ENCODE measurements around the gene FKBP11.

Gene FKBP11

GRCh38 chr12:48969833-48970701 lies 44.8 kb upstream of the FKBP11 start:
- in situ Hi-C loops (cut with HindIII; ENCODE audit: low sequenced_read_pairs): no loop called here
- DNase-seq (ENCODE audit: low read depth, low spot score): no peak
- H3K4me3 ChIP-seq (ENCODE audit: low read depth, low read length): no peak overlapping the region
- TF ChIP-seq CTCF (IDR thresholded peaks at IDR 0.05; ENCODE audit: low read depth, low read length): peak; percentile 11

- H3K4me3 ChIP-seq (ENCODE audit: low read depth, low read length): no peak overlapping the region
- no peak for DNase-seq (ENCODE audit: low read depth, low spot score)
- TF ChIP-seq CTCF (IDR thresholded peaks at IDR 0.05; ENCODE audit: low read depth, low read length): no peak
- in situ Hi-C loops (cut with HindIII; ENCODE audit: low sequenced_read_pairs): no loop called here
Observed at GRCh38 chr12:48969160-48969771, 44.0 kb upstream of the FKBP11 start.

GRCh38 chr12:48968467-48968866 lies 43.2 kb upstream of the FKBP11 start:
- H3K4me3 ChIP-seq (ENCODE audit: low read depth, low read length): no peak overlapping the region
- DNase-seq (ENCODE audit: low read depth, low spot score): no peak
- TF ChIP-seq CTCF (IDR thresholded peaks at IDR 0.05; ENCODE audit: low read depth, low read length): no peak
- in situ Hi-C loops (cut with HindIII; ENCODE audit: low sequenced_read_pairs): no loop called here

- no peak for DNase-seq (ENCODE audit: low read depth, low spot score)
Observed at GRCh38 chr12:48967991-48968390, 42.7 kb upstream of the FKBP11 start.

GRCh38 chr12:48966177-48966895 lies 41.0 kb upstream of the FKBP11 start:
- in situ Hi-C loops (cut with HindIII; ENCODE audit: low sequenced_read_pairs): no loop called here
- no peak for DNase-seq (ENCODE audit: low read depth, low spot score)
- H3K4me3 ChIP-seq (ENCODE audit: low read depth, low read length): no peak overlapping the region
- no peak for TF ChIP-seq CTCF (IDR thresholded peaks at IDR 0.05; ENCODE audit: low read depth, low read length)

More at GRCh38 chr12:48967991-48968390, 42.7 kb upstream of the FKBP11 start:
- in situ Hi-C loops (cut with HindIII; ENCODE audit: low sequenced_read_pairs): no loop called here
- no peak for TF ChIP-seq CTCF (IDR thresholded peaks at IDR 0.05; ENCODE audit: low read depth, low read length)
- no peak overlapping the region for H3K4me3 ChIP-seq (ENCODE audit: low read depth, low read length)

GRCh38 chr12:48965298-48965838 lies 40.1 kb upstream of the FKBP11 start:
- in situ Hi-C loops (cut with HindIII; ENCODE audit: low sequenced_read_pairs): no loop called here
- no peak for DNase-seq (ENCODE audit: low read depth, low spot score)
- H3K4me3 ChIP-seq (ENCODE audit: low read depth, low read length): no peak overlapping the region

More at GRCh38 chr12:48965298-48965838, 40.1 kb upstream of the FKBP11 start:
- peak; percentile 54 for TF ChIP-seq CTCF (IDR thresholded peaks at IDR 0.05; ENCODE audit: low read depth, low read length)
